Measurements from ENCODE around the gene HBM. TPM values are rescaled to one million over a fixed set of nuclear protein-coding genes. Genes with fewer than 3 reads are reported as not detected.

Gene HBM
- polyA plus RNA-seq, 1 donor (not counting 4 experiments of a cell fraction or from before 2014, with no cell fraction given): not detected

GRCh38 chr16:185691-186090 is 19.9 kb downstream of the HBM start:
- FAIRE-seq: no peak
- dilution Hi-C loops (cut with MboI; ENCODE audit: extremely low pct_ligation_motif_present, low sequenced_read_pairs): no loop called here
- TF ChIP-seq CTCF (optimal IDR thresholded peaks at IDR 0.05 in 1 of 3, IDR thresholded peaks at IDR 0.05 in 1 of 3, conservative IDR thresholded peaks at IDR 0.05 in 1 of 3; ENCODE audit: extremely low read depth in 1 of 3, insufficient read depth in 2 of 3, low read length in 3 of 3): no peak
- TF ChIP-seq EZH2 (IDR thresholded peaks at IDR 0.05; ENCODE audit: low read length): no peak
- no peaks in the 10 kb centered on the region for H4K20me1 ChIP-seq (ENCODE audit: control insufficient read depth, extremely low read depth, insufficient read depth, low read length)
- peaks cover 20 to 21% of the 10 kb centered on the region in 2 experiments for H3K36me3 ChIP-seq (ENCODE audit: control insufficient read depth in 2 of 2, extremely low read depth in 1 of 2, insufficient read depth in 2 of 2, low read length in 2 of 2)
- no peak overlapping the region for H3K9ac ChIP-seq (ENCODE audit: control insufficient read depth, extremely low read depth, insufficient read depth, low read length)
- H3K27ac ChIP-seq (ENCODE audit: control insufficient read depth, insufficient read depth, low read length): no peak overlapping the region
- H3K79me2 ChIP-seq (ENCODE audit: control insufficient read depth, insufficient read depth, low read length): no peaks in the 10 kb centered on the region
- H3K4me1 ChIP-seq (ENCODE audit: control insufficient read depth, extremely low read depth, insufficient read depth, low read length): peaks cover 6% of the 10 kb centered on the region
- no peak overlapping the region for H3K4me3 ChIP-seq (ENCODE audit: control insufficient read depth in 2 of 3, extremely low read depth in 1 of 3, insufficient read depth in 2 of 3, low read depth in 1 of 3, low read length in 3 of 3)
- H3K9me1 ChIP-seq (ENCODE audit: control insufficient read depth, extremely low read depth, insufficient read depth, low read length): no peaks in the 10 kb centered on the region
- H3K27me3 ChIP-seq (ENCODE audit: control insufficient read depth, extremely low read depth, insufficient read depth, low read length): peaks cover 6% of the 10 kb centered on the region
- H2AFZ ChIP-seq (ENCODE audit: control insufficient read depth, low read length): no peak overlapping the region
- H3K4me2 ChIP-seq (ENCODE audit: control insufficient read depth, extremely low read depth, insufficient read depth, low read depth, low read length): no peak overlapping the region
- H3K9me3 ChIP-seq (ENCODE audit: control insufficient read depth, low read depth, low read length): no peaks in the 10 kb centered on the region
- DNase-seq (ENCODE audit: low read depth, low spot score): no peak

- FAIRE-seq: no peak
- H3K36me3 ChIP-seq (ENCODE audit: control insufficient read depth in 2 of 2, extremely low read depth in 1 of 2, insufficient read depth in 2 of 2, low read length in 2 of 2): peaks cover 28 to 29% of the 10 kb centered on the region in 2 experiments
These were observed 21.6 kb downstream of the HBM start for GRCh38 chr16:187330-187729.

More at GRCh38 chr16:187330-187729, 21.6 kb downstream of the HBM start:
- Histone ChIP-seq H3K9ac (ENCODE audit: control insufficient read depth, extremely low read depth, insufficient read depth, low read length) (no peak overlapping the region), H3K4me1 (ENCODE audit: control insufficient read depth, extremely low read depth, insufficient read depth, low read length) (no peaks in the 10 kb centered on the region), H2AFZ (ENCODE audit: control insufficient read depth, low read length) (no peak overlapping the region), H4K20me1 (ENCODE audit: control insufficient read depth, extremely low read depth, insufficient read depth, low read length) (peaks cover 6% of the 10 kb centered on the region), H3K9me3 (ENCODE audit: control insufficient read depth, low read depth, low read length) (no peaks in the 10 kb centered on the region), H3K27ac (ENCODE audit: control insufficient read depth, insufficient read depth, low read length) (no peak overlapping the region), H3K4me3 (ENCODE audit: control insufficient read depth in 2 of 3, extremely low read depth in 1 of 3, insufficient read depth in 2 of 3, low read depth in 1 of 3, low read length in 3 of 3) (no peak overlapping the region), H3K9me1 (ENCODE audit: control insufficient read depth, extremely low read depth, insufficient read depth, low read length) (no peaks in the 10 kb centered on the region), H3K4me2 (ENCODE audit: control insufficient read depth, extremely low read depth, insufficient read depth, low read depth, low read length) (no peak overlapping the region), H3K79me2 (ENCODE audit: control insufficient read depth, insufficient read depth, low read length) (no peaks in the 10 kb centered on the region), H3K27me3 (ENCODE audit: control insufficient read depth, extremely low read depth, insufficient read depth, low read length) (no peaks in the 10 kb centered on the region)
- dilution Hi-C loops (cut with MboI; ENCODE audit: extremely low pct_ligation_motif_present, low sequenced_read_pairs): no loop called here
- TF ChIP-seq CTCF (optimal IDR thresholded peaks at IDR 0.05 in 1 of 3, IDR thresholded peaks at IDR 0.05 in 1 of 3, conservative IDR thresholded peaks at IDR 0.05 in 1 of 3; ENCODE audit: extremely low read depth in 1 of 3, insufficient read depth in 2 of 3, low read length in 3 of 3): no peak
- TF ChIP-seq EZH2 (IDR thresholded peaks at IDR 0.05; ENCODE audit: low read length): no peak
- no peak for DNase-seq (ENCODE audit: low read depth, low spot score)

Data from keratinocyte (primary cell).